Activated naive CD4-positive, alpha-beta T cell treated with anti-CD3 and anti-CD28 coated beads for 36 hours (primary cell): Measurements from ENCODE around the gene HERPUD2. TPM values are rescaled to one million over a fixed set of nuclear protein-coding genes. Genes with fewer than 3 reads are reported as not detected.

ENCODE experiments used
- CTCF ChIA-PET: fragments of 350-600 bp; sonication (Branson Sonifier 250); formaldehyde crosslinking; loops from one replicate; lab custom pipeline; 2021; ENCODE audit warnings: antibody characterized with exemption; lab: Charles Lee
- DNase-seq: peaks from one replicate; pipeline ENCODE4 v3.0.0-alpha.2; 2020
- H3K27ac Mint-ChIP-seq: one replicate; pipeline ENCODE4 v1.8.0; 2021; ENCODE audit warnings: mild to moderate bottlenecking, mixed read lengths
- H3K27me3 Mint-ChIP-seq: one replicate; pipeline ENCODE4 v1.8.0; 2021; ENCODE audit warnings: low read depth, mixed read lengths
- H3K36me3 Mint-ChIP-seq: one replicate; pipeline ENCODE4 v1.8.0; 2021; ENCODE audit warnings: low read depth, mixed read lengths
- H3K4me1 Mint-ChIP-seq: one replicate; pipeline ENCODE4 v1.8.0; 2021; ENCODE audit warnings: low read depth, mixed read lengths
- H3K4me3 Mint-ChIP-seq: one replicate; pipeline ENCODE4 v1.8.0; 2021; ENCODE audit warnings: mild to moderate bottlenecking, moderate library complexity, mixed read lengths
- H3K9me3 Mint-ChIP-seq: one replicate; pipeline ENCODE4 v1.8.0; 2021; ENCODE audit warnings: mixed read lengths
- intact Hi-C: fragments of 100-400 bp; cut with micrococcal nuclease; formaldehyde crosslinking; loops from one replicate; pipeline ENCODE4 v1.15.1; 2023
- total RNA-seq, 2 experiments: library from RNA; stranded (reverse); gene quantifications; one replicate each; pipeline ENCODE4 v1.2.3, GENCODE V29; 2021

Gene HERPUD2, protein sequence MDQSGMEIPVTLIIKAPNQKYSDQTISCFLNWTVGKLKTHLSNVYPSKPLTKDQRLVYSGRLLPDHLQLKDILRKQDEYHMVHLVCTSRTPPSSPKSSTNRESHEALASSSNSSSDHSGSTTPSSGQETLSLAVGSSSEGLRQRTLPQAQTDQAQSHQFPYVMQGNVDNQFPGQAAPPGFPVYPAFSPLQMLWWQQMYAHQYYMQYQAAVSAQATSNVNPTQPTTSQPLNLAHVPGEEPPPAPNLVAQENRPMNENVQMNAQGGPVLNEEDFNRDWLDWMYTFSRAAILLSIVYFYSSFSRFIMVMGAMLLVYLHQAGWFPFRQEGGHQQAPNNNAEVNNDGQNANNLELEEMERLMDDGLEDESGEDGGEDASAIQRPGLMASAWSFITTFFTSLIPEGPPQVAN
- 10 to 100 TPM; 20.3 to 22.4 TPM for total RNA-seq

DNA sequence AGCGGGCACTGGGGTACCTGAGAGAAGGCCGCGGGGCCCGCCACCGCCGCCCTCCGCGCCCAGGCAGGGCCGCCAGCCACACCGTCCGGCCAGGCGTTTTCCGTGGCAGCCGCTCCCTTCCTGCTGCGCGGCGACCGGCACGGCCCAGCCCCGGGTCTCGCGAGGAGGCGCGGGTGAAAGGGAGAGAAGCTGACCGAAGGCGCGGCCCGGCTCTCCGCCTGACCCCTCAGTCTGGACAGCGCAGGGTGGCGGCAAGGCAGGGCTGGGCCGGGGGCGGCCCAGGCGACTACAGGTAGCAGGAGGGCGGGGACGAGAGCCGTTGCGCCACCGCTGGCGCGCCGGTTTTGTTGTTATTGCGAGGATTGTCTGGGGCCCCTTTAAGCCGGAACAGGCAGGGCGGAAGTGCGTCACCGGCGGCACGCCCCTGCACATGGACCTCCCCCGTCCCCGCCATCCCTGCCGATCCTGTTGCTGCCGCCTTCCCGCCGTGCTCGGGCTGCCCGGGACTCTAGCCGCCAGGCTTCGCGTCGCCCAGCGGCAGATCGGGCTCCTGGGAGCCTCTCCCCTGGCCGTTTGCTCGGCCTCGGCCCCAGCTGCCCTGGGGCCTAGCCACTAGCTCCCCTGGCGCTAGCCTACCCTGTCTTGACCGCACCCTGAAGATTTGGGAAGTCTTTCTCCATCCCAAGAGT is at the start of gene HERPUD2:
Gene HERPUD2, minus strand, starts transcription at position 352 of the 689 bp plus-strand sequence. CDS start 805 bp downstream, outside the sequence.
- intact Hi-C loops: loop anchor here (1.0 to 10.0 kb wide), 8 partner anchors 27 to 1750 kb away; partner anchors contain the start of genes DPY19L1, EEPD1, ELMO1 and SEPTIN7
- DNase-seq: peak; percentile 92
- H3K4me1 Mint-ChIP-seq: peaks cover 35% of the 10 kb centered on the region
- no peaks in the 10 kb centered on the region for H3K27me3 Mint-ChIP-seq
- peaks cover 9% of the 10 kb centered on the region for H3K36me3 Mint-ChIP-seq
- CTCF ChIA-PET: interaction anchor here (0.6 to 4.2 kb wide), 6 partner anchors 15 to 212 kb away, joined by 3 to 16 read pairs (median 4); no protein-coding TSS in a partner anchor
- H3K27ac Mint-ChIP-seq: peak within 1 kb of the TSS; percentile 96
- H3K9me3 Mint-ChIP-seq: no peaks in the 10 kb centered on the region
- H3K4me3 Mint-ChIP-seq: peak within 1 kb of the TSS; percentile 94

DNA sequence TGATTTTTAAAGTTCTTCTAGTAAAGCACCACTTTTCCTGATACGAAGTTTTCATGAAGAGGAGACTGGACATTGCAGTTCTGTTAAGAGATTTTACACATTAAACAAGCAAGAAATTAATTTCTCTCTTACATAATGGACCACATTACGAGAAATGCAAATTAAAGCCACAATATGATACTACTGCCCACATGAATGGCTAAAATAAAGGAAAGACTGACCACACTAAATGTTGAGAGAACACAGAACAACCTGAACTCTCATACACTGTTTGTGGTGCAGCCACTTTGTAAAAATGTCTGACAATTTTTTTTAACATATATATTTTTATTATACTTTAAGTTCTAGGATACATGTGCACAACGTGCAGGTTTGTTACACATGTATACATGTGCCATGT is 44.0 kb upstream of the HERPUD2 start:
- CTCF ChIA-PET: no interaction called here
- peaks cover 1% of the 10 kb centered on the region for H3K36me3 Mint-ChIP-seq

GRCh38 chr7:35736725-35737124 is 41.8 kb upstream of the HERPUD2 start:
- intact Hi-C loops: no loop called here
- CTCF ChIA-PET: no interaction called here
- Mint-ChIP-seq H3K4me3 (no peak overlapping the region), H3K4me1 (no peaks in the 10 kb centered on the region), H3K36me3 (no peaks in the 10 kb centered on the region), H3K9me3 (peaks cover 1% of the 10 kb centered on the region), H3K27me3 (no peaks in the 10 kb centered on the region), H3K27ac (no peak overlapping the region)
- no peak for DNase-seq

More for the DNA sequence above, 44.0 kb upstream of the HERPUD2 start:
- Mint-ChIP-seq H3K4me3 (no peak overlapping the region), H3K9me3 (peaks cover 4% of the 10 kb centered on the region), H3K4me1 (no peaks in the 10 kb centered on the region), H3K27ac (no peak overlapping the region), H3K27me3 (no peaks in the 10 kb centered on the region)
- DNase-seq: no peak
- intact Hi-C loops: no loop called here

- intact Hi-C loops: no loop called here
- H3K4me3 Mint-ChIP-seq: no peak overlapping the region
These were observed 40.5 kb upstream of the HERPUD2 start for GRCh38 chr7:35735396-35735795.

GRCh38 chr7:35734001-35734483 is 39.1 kb upstream of the HERPUD2 start:
- CTCF ChIA-PET: interaction anchor here (0.8 kb wide), 1 partner anchor 585 kb away, joined by 3 read pairs; no protein-coding TSS in a partner anchor
- no peak overlapping the region for H3K4me3 Mint-ChIP-seq
- no peaks in the 10 kb centered on the region for H3K36me3 Mint-ChIP-seq
- H3K4me1 Mint-ChIP-seq: peaks cover 11% of the 10 kb centered on the region
- no peak overlapping the region for H3K27ac Mint-ChIP-seq
- intact Hi-C loops: no loop called here
- no peak for DNase-seq
- H3K27me3 Mint-ChIP-seq: no peaks in the 10 kb centered on the region
- H3K9me3 Mint-ChIP-seq: no peaks in the 10 kb centered on the region

More at GRCh38 chr7:35735396-35735795, 40.5 kb upstream of the HERPUD2 start:
- Mint-ChIP-seq H3K27me3 (no peaks in the 10 kb centered on the region), H3K27ac (no peak overlapping the region), H3K4me1 (peaks cover 2% of the 10 kb centered on the region), H3K36me3 (no peaks in the 10 kb centered on the region), H3K9me3 (no peaks in the 10 kb centered on the region)
- no peak for DNase-seq
- CTCF ChIA-PET: interaction anchor here (1.1 to 1.2 kb wide), 2 partner anchors 10 to 22 kb away, joined by 3 to 5 read pairs; no protein-coding TSS in a partner anchor

DNA sequence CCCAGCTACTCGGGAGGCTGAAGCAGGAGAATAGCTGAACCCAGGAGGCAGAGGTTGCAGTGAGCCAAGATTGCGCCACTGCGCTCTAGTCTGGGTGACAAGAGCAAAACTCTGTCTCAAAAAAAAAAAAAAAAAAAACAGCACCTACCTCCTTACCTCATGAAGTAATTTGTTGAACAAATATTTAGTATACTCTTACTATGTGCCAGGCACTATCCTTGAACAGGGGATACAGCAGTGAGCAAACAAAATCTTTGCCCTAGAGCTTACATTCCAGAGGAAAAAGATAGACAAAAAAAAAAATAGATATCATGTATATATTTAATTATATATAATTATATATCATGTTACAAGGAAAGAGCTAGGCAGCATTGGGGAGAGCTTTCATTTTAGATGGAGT is 36.4 kb upstream of the HERPUD2 start:
- intact Hi-C loops: no loop called here
- DNase-seq: no peak
- Mint-ChIP-seq H3K9me3 (no peaks in the 10 kb centered on the region), H3K27ac (no peak overlapping the region), H3K4me3 (no peak overlapping the region), H3K4me1 (peaks cover 24% of the 10 kb centered on the region), H3K27me3 (no peaks in the 10 kb centered on the region), H3K36me3 (no peaks in the 10 kb centered on the region)
- CTCF ChIA-PET: interaction anchor here (0.6 kb wide), 1 partner anchor 20 kb away, joined by 4 read pairs; no protein-coding TSS in a partner anchor

GRCh38 chr7:35729061-35729783 is 34.3 kb upstream of the HERPUD2 start:
- Mint-ChIP-seq H3K27ac (no peak overlapping the region), H3K9me3 (no peaks in the 10 kb centered on the region), H3K4me1 (peaks cover 41% of the 10 kb centered on the region), H3K4me3 (no peak overlapping the region), H3K27me3 (no peaks in the 10 kb centered on the region), H3K36me3 (no peaks in the 10 kb centered on the region)
- DNase-seq: peak; percentile 47
- intact Hi-C loops: loop anchor here (10.0 kb wide), 2 partner anchors 556 to 1056 kb away; no protein-coding TSS in a partner anchor
- CTCF ChIA-PET: no interaction called here

DNA sequence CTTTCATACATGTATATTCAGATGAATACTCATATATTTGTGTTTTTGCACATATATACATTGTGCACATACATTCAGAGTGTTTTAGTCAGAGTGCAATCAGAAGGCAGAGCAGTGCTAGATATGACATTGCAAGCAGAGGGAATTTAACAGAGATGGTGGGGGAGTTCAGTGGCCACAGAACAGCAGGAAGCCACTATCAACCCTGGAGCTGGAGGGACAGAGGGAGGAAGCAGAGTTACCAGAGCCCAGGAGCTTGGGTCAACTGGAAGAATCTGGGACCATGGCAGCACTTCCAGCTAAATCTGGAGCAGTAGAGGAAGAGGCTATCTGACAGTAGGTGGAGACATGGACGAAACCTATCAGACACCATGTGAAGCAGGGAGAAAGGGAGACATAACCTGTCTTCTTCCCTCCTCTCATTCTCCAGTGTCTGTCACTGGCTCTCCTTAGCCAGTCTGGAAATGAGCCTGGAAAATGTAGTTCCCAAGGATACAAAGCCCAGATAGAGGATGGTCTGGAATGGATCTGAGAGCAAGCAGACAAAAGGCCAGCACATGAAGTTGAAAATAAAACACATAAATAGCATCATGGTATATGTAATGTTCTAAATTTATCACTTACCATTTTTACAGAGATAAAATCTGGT is 33.6 kb upstream of the HERPUD2 start:
- H3K9me3 Mint-ChIP-seq: no peaks in the 10 kb centered on the region
- no peak overlapping the region for H3K27ac Mint-ChIP-seq
- no peak for DNase-seq
- peaks cover 46% of the 10 kb centered on the region for H3K4me1 Mint-ChIP-seq
- CTCF ChIA-PET: interaction anchor here (3.9 kb wide), 1 partner anchor 17 kb away, joined by 28 read pairs; no protein-coding TSS in a partner anchor
- no peaks in the 10 kb centered on the region for H3K36me3 Mint-ChIP-seq
- intact Hi-C loops: loop anchor here (10.0 kb wide), 2 partner anchors 556 to 1056 kb away; no protein-coding TSS in a partner anchor
- no peaks in the 10 kb centered on the region for H3K27me3 Mint-ChIP-seq
- H3K4me3 Mint-ChIP-seq: no peak overlapping the region

GRCh38 chr7:35727571-35727970 is 32.6 kb upstream of the HERPUD2 start:
- H3K27ac Mint-ChIP-seq: no peak overlapping the region

GRCh38 chr7:35726654-35727053 is 31.7 kb upstream of the HERPUD2 start:
- Mint-ChIP-seq H3K27me3 (no peaks in the 10 kb centered on the region), H3K4me3 (no peak overlapping the region), H3K4me1 (peaks cover 61% of the 10 kb centered on the region), H3K27ac (no peak overlapping the region), H3K36me3 (no peaks in the 10 kb centered on the region), H3K9me3 (peaks cover 4% of the 10 kb centered on the region)
- intact Hi-C loops: loop anchor here (10.0 kb wide), 2 partner anchors 558 to 1058 kb away; no protein-coding TSS in a partner anchor
- CTCF ChIA-PET: interaction anchor here (0.6 to 3.9 kb wide), 4 partner anchors 15 to 1636 kb away, joined by 3 to 28 read pairs (median 3); no protein-coding TSS in a partner anchor
- DNase-seq: no peak

More at GRCh38 chr7:35727571-35727970, 32.6 kb upstream of the HERPUD2 start:
- intact Hi-C loops: loop anchor here (10.0 kb wide), 2 partner anchors 557 to 1057 kb away; no protein-coding TSS in a partner anchor
- Mint-ChIP-seq H3K9me3 (peaks cover 4% of the 10 kb centered on the region), H3K36me3 (no peaks in the 10 kb centered on the region), H3K4me1 (peaks cover 56% of the 10 kb centered on the region), H3K4me3 (no peak overlapping the region), H3K27me3 (no peaks in the 10 kb centered on the region)
- DNase-seq: peak; percentile 54
- CTCF ChIA-PET: interaction anchor here (0.5 to 3.9 kb wide), 4 partner anchors 16 to 194 kb away, joined by 3 to 28 read pairs (median 4); no protein-coding TSS in a partner anchor

DNA sequence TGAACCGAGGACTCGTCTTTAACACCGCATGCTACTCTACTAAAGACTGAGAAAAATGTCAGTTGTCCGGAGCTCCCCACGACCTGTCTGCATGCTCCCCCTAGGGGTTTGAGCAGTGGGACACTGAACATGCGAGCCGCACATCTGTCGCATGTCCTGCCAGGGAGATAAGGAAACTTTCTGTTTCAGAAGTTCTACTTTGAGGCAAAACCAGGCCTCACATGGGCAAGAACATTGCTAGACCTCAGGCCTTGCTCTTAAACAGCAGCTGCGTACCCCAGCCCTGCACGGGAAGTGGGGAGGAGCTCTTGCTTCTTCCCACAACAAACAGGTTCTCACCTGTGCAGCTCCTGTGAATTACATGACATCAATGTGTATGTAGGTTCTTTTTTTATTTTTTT is 30.3 kb upstream of the HERPUD2 start:
- peak overlapping the region; percentile 38 for H3K4me3 Mint-ChIP-seq
- intact Hi-C loops: loop anchor here (10.0 kb wide), 2 partner anchors 560 to 1060 kb away; no protein-coding TSS in a partner anchor
- no peak overlapping the region for H3K27ac Mint-ChIP-seq
- H3K27me3 Mint-ChIP-seq: no peaks in the 10 kb centered on the region
- peaks cover 4% of the 10 kb centered on the region for H3K9me3 Mint-ChIP-seq
- CTCF ChIA-PET: interaction anchor here (0.9 to 3.9 kb wide), 9 partner anchors 14 to 248 kb away, joined by 3 to 28 read pairs (median 4); partner anchors contain the start of gene SEPTIN7
- peak; percentile 46 for DNase-seq
- H3K4me1 Mint-ChIP-seq: peaks cover 60% of the 10 kb centered on the region
- H3K36me3 Mint-ChIP-seq: no peaks in the 10 kb centered on the region
